GM21529 (cell line): ENCODE measurements around the gene TNFRSF14.

Experiments
- ATAC-seq: cut with Tn5 transposase; IDR thresholded peaks from one replicate; pipeline ENCODE4 v1.9.1; 2021; ENCODE audit not compliant: unreplicated experiment

Gene TNFRSF14

DNA sequence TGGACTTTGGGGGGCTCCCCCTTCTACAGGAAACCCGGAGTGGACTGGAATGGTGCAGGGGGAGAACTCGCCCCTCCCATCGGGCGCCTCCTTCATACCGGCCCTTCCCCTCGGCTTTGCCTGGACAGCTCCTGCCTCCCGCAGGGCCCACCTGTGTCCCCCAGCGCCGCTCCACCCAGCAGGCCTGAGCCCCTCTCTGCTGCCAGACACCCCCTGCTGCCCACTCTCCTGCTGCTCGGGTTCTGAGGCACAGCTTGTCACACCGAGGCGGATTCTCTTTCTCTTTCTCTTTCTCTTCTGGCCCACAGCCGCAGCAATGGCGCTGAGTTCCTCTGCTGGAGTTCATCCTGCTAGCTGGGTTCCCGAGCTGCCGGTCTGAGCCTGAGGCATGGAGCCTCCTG, at the start of gene TNFRSF14:
TSS of gene TNFRSF14 (plus strand) at position 95 of the 401 bp plus-strand sequence. CDS start at position 389, 294 bp downstream.
- peak; percentile 34 for ATAC-seq

DNA sequence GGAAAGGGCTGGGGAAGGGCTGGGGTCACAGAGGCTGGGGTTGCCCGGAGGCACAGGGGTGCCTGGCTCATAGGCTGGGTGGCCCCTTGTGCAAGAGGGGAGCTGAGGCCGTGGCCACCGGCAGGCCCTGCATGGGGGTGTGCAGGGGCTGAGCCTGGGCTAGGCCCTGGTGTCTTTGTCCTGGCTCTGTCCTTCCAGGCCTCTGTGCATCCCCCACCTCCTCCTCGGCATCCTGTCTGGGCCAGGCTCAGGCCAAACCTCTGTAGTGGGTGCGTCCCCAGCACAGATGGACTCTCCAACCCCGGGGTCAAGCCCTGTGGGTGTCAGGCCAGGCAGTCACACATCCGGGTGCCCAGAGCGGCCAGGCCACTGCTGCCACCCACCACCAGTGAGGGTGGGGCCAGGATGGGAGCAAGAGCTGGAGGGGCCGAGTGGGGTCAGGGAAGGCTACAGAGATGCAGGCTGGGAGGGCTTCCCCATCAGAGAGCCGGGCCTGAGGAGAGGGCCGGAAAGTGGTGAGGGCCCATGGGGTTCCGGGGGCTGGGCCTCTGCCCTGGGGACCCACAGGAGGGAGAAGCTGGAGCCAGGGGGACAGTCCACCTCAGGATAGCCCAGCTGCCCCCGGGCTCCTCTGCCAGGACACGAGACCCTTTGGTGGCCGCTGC, 49.1 kb upstream of the TNFRSF14 start:
- no peak for ATAC-seq

DNA sequence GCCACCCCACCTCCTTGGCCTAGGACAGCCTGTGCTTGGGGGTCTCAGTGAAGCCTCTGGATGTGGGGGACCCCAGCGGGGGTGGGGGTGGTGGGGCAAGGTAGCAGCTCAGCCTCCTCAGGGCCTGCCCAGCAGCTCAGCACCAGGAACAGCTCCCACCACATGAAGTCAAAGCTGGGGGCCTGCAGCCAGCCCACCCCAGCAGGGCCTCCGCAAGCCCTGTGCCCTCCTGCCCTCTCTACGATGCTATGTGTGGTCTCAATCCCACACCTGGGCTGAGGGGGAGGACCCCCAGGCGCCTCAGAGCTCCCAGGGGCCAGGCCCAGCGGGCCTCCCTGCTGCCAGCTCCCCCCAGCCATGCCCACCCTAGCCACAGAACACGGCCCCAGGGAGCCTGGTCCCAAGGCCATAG, 48.4 kb upstream of the TNFRSF14 start:
- ATAC-seq, result no peak

DNA sequence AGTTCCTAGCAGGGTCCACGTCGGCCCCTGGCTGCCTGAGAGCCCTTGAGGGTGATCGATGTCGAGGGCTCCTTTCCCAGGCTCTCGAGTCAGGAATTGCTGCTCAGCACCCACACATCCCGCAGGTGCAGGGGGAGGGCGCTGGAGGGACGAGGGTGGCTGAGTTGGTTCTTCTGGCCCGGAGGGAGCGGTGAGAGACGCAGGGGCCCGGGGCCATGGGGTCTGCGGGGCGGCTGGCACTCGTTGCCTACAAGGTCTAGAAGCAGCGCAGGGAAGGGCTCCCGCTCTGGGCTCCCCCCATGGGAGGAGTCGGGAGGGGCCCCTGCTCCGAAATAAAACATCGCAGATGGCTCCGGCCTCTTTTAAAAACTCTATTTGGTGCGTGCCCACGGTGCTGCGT, 48.0 kb upstream of the TNFRSF14 start:
- ATAC-seq, result no peak

DNA sequence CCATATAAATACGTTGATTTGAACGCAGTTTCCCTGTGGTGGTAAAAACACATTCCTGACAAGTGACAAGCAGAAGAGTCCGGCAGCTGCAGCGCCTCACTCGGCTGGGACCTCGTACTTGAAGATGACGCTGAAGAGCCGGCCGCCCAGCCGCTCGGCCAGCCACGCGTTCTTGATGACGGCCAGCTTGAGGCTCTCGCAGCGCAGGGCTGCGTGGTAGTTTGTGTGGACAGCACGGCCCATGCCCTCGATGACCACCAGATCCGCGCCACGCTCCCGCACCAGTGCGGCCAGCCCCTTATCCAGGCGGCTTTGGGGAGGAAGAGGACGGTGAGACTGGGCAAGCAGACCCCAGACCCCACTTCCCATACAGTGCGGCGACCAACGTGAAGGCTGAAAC, 47.4 kb upstream of the TNFRSF14 start:
- ATAC-seq, result no peak

DNA sequence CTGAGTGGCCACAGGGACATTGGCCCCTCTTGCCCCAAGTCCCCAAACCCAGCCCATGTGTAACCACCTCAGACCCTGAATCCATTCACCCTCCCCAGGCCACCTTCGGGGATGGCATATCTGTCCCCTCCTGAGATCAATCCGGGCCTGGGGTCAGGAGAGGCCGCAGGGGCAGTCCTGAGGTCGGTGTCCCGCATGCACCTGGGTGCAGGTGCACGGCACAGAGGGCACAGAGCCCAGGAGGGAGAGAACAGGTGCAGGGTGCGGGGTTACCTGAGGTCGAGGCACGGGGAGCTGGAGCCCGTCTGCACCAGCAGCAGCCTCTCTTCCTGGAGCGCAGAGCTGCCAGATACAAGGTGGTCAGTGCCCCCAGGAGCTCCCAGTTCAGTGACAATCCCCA, 46.6 kb upstream of the TNFRSF14 start:
- no peak for ATAC-seq

DNA sequence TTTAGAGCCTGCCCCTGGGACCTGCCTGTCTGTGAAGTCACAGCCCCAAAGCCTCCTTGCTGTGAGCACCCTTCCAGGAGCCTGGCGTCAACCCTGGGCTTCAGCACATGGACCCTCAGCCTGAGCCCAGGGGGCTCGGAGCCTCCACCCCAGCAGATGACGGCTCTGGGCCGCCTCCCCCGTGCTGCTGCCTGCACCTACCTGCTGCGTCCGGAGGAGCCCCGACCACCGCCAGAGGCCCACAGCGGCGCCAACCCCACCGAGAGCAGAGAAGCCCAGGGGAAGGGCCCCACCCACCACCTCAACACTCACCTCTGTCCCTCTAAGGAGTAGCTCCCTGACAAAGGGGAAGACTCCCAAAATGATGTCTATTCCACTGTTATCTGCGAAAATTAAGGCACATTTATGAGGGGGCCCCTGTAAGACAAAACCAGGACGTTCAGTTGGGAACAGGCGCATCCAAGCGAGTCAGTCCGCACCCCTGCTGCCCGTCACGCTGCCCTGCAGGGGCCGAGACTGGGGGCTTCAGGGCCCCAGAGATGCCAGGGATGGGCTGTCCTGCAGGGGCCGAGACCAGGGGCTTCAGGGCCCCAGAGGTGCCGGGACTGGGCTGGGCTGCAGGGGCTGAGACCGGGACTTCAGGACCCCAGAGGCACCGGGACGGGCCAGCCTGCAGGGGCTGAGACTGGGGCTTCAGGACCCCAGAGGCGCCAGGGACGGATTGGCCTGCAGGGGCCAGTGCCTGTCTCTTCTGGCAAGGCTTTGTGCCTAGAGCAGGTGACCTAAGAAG, 45.6 kb upstream of the TNFRSF14 start:
- ATAC-seq, result no peak

DNA sequence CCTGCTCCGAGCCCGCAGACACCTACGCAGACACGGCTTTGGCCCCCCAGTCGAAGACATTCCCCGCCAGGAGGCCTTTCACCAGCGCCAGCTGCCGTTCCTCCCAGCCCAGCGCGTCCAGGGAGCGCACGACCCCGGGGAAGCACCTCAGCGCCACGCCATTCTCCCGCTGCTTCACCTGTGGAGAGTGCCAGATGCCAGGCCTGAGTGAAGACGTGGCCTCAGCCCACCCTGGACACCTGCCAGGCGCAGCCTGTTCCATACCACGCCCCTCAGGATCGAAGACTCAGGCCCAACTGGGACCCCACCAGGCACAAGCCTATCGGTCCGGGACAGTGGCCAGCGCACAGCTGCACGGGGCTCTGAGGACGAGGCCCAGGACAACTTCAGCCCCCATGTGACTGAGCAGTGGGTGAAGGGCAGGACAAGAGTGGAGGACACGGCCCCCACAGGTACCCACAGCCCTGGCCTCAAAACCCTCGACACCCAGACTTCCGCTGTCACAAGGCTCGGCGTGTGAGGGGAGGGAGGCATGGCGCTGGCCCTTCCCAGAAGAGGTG, 43.2 kb upstream of the TNFRSF14 start:
- ATAC-seq, result no peak

DNA sequence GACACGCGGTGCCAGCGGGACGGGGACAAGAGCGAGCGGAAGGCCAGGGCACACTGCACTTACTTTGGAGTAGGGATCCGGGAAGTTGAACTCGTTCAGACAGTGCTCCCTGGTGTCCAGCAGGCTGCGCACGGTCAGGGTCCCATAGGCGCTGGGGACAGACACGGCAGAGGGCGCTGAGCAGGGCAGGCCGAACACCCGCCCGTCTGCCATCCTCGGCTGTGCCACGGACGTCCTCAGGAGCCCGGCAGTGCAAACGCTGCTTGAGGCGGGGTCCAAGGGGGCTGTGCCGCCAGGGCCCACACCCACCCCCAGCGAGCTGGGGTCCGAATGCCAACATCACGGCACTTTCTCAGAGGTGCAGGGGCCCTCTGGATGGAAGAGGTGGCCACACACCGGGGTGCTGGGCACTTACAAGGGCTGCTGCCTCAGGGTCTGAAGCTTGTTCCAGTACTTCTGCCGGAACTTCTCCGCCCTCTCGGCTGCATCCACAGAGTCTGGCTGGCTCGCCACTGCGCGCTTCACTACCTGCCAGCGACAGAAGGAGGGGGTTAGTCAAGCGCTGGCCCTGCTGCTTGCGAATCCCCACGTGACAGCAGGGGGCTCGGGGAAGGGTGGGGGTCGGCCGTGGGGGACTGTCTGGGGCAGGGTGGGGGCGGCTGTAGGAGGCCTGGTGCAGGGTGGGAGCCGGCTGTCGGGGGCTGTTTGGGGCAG, 42.1 kb upstream of the TNFRSF14 start:
- ATAC-seq, result no peak

DNA sequence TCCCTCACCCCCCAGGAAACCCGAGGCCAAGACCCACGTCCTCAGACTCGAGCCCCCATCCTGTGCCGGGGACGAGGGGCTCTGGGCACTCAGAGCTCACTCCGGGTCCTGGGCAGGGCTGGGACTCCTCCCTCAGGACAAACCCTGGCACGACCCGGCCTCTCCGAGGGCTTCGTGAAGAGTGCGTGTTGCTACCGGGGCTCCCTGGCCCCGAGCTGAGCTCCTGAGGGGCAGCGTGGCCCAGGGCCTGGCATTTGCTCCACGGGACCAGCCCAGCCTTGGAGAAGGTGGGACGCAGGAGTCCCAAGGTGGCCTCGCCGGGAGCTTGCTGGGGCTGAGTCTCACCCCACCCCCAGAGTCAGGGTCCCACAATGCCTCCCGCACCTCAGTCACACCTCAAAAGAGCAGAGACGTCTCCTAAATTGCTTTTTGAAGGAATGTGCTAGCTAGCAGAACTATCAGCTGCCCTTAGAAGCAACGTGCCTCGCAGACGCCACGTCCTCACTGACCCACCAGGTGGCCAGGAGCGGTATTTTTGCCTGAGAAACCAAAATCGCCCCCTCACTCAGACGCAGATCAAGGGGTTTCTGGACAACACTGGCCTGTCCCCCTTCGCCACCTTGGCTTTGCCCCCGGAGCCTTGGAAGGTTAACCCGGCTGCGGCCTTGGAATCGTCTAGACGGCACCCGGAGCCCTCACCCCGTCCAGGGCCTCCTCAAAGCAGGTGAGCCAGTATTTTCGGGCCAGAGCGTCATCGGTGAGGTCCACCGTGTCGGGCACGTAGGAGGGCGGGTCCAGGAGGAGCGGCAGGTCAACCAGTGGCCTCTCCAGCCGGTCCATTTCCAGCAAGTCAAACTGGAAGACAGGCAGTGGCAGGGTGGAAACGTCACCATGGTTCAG, 41.1 kb upstream of the TNFRSF14 start:
- ATAC-seq, result no peak

DNA sequence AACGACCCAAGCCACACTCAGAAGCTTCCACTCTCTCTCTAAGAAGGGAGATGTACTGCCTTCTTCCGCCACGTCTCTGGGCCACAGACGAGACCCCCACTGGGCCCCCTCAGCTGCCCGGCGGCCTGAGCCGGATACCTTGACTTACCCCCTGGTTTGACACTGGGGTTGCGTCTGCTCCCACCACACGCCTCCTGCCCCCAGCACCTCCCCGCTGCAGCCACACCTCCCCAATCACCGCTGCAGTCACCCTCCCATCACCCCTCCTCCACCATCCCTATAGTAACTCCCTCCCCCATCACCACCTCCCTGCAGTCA, 40.4 kb upstream of the TNFRSF14 start:
- ATAC-seq, result no peak

DNA sequence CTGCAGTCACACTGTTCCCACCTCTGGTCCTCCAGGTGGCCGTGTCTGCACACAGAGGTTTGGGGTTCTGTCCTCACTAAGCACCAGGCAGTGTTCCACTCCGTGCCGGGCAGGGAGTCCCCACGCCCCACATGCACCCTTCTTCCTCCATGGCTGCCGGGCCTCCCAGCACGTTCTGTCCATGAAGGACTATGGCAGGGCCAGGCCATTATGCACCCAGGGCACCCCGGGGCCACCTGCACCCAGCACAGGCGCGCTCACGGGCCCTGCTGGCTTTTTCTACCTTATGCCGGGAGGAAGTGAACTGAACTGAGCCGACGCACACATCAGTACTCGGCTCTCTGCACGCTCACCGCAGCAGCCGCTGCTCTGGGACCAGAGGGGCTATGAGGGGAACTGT, 40.0 kb upstream of the TNFRSF14 start:
- ATAC-seq, result no peak

DNA sequence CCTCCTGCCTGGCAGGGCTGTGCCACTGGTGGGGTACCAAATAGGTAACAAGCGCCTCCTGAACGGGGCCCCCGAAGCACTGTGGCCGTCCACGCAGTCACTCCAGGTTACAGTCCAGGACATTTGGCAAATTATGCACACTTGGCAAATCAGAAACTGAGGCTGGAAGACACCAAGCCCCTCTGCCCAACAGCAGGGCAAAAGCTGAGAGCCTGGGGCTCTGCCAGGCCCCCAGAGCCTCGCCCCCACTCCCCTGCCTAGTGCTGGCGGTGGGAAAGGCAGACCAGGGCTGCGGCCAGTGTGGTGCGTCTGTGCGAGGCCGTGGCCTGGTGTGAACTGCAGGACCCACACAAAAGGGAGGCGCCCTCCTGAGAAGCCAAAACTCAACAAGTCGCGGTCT, 39.2 kb upstream of the TNFRSF14 start:
- no peak for ATAC-seq

DNA sequence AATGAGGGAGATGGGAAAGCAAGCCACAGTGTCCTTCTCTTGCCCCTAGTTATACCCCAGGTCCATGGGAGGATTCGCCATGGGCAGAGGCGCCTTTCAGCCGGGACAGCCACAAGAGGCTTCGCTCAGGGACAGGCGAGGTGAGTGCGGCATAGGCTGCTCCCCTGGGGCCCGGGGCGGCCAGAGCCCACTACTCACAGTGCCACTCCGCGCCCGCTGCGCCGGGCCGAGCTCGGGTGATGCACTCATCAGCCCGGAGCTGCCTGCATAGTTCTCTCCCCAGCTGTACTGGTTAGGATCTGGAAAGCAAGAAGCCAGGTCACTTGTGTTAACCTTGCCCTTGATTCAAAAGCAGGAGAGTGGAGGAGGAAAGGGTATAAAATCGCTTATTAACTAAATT, 38.2 kb upstream of the TNFRSF14 start:
- ATAC-seq, result no peak

DNA sequence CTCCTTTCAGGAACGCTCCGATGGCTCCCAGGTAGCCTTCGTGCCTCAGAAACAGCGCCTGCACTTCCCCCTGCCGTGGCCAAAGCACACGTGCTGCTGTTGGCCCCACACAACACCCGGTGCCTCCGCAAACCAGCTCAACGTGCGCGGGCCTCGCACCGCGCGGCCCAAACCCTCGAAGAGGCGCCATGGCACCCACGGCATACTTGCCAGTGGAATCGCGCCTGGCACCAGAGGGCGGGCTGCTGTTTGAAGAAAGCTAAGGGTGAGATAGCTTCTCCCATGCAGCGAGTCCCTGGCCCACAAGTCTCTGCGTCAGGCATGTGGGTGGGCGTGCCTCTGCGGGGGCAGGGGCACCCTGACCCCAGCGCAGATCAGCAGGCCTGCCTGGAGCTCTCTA, 37.6 kb upstream of the TNFRSF14 start:
- ATAC-seq, result no peak

DNA sequence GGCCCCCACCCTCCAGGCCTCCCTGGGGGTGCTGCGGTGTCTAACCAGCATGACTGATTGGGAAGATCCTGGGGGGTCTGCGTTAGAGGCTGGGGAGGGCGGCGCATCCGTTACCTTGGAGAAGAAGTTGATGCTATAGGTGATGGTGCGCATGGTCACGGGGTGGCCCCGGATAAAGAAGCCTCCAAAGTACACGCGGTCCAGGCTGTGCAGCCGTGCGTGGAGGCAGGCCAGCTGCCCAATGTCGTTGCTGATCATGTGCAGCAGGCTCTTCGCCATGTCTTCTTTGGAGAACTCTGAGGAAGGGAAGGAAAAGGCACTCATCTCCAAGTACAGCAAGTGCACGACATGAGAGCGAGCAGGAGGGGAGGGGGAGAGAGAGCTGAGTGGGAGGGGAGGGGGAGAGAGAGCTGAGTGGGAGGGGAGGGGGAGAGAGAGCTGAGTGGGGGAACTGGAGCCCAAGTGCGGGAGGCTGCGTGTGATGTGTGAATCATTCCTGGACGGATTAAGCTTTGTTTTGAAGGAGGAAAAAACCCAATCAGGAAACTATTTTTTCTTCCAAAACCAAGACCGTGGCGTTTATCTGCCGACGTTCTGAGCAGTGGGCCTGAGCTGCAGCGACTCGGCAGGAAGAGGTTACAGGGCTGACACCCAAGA, 37.0 kb upstream of the TNFRSF14 start:
- ATAC-seq, result no peak

DNA sequence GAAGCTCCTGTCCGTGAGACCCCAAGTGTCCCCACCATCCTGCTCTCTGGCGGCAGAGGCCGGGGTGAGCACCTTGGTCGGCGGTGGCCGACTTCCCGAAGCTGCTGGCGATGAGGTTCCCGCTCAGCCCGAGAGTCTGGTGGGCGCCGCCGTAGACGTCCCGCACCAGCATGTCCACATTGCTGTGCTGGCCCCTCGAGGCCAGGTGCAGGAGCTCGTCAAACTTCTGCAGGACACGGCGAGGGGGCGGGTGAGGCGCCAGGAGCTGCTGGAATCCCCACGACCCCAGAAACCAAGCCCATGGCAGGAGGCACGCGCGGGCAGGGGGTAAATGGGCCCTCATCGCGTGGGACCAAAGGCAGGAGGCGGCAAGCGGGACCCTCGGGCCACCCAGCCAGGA, 36.4 kb upstream of the TNFRSF14 start:
- ATAC-seq, result no peak

DNA sequence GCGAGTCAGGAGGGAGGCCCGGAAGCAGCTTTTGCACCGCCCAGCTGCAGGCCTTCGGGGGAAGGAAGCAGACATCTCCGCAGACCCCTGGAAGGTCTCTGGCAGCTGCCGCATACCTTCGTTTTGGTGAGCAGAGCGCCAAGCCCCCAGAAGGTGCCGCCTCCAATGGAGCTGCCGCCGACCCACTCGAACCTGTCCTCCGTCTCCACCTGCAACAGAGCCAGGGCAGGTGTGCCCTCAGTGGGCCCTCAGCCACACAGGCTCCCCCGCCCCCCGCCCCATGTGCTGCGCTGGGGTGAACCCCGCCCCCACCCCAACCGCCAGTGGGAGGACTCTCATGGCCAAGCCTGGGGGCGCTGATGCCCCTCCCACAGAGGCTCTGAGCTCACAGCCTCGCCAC, 36.0 kb upstream of the TNFRSF14 start:
- ATAC-seq, result no peak

DNA sequence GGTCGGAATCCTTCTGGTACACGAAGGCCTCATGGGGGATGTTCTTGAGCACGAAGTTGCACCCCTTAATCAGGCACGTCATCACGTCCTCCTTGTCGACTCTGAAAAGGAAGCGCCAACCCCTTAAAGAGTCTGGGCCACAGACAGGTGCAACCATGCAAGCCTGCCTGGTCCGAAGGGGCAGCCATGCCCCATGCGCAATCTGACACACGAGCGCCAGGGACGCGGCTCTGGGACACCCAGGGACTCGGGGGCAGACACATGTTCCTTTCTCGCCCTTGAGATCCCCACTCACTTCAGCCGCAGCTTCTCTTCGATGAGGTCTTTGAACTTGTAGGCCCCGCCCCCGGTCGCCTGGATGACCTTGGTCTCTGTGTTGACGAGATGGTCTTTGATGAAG, 35.4 kb upstream of the TNFRSF14 start:
- ATAC-seq, result no peak

DNA sequence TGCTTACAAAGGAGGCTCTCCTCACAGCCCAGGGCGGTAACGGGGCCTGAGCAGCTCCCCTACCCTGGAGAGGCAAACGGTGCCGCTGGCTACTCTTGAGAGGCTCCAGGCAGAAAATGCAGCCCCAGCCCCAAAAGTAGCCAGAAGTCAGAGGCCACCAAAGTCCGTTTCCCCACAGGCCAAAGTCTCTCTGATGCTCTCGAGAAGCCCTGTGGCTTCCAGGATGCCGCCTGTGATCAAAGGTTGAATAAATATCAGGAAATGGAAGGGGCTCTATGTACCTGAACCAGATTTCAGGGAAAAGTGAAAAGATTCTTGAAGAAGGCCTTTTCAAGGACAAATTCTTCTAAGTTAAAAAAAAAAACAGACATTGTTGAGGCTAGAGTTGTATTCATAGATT, 33.9 kb upstream of the TNFRSF14 start:
- ATAC-seq, result no peak
